Mucosa of descending colon (tissue), 3 donors: ENCODE measurements around the gene POU2AF2. TPM values are rescaled to one million over a fixed set of nuclear protein-coding genes. Genes with fewer than 3 reads are reported as not detected.
"Not testable (repeated sequence)": the region's sequence is repeated elsewhere in the genome, so short reads cannot be mapped to it uniquely, and the experiment has no call there.

Source experiments
- ATAC-seq: fragments of 200-7000 bp; cut with Tn5 transposase; one replicate; pipeline ENCODE4 v1.9.1; 2020; ENCODE audit warnings: mild to moderate bottlenecking, moderate library complexity
- DNase-seq, 3 donors: peaks; one replicate each; pipeline ENCODE4 v3.0.0-alpha.2; 2020
- H3K36me3 ChIP-seq: fragments of 200-600 bp; one replicate; pipeline ENCODE4 v1.8.0; 2021; ENCODE audit warnings: low read depth, mild to moderate bottlenecking
- H3K4me1 ChIP-seq: fragments of 200-600 bp; one replicate; pipeline ENCODE4 v1.8.0; 2021; ENCODE audit warnings: low read depth, mild to moderate bottlenecking
- H3K4me3 ChIP-seq: fragments of 200-600 bp; one replicate; pipeline ENCODE4 v1.8.0; 2021; ENCODE audit warnings: mild to moderate bottlenecking
- H3K9me3 ChIP-seq: fragments of 200-600 bp; one replicate; pipeline ENCODE4 v1.8.0; 2021; ENCODE audit warnings: mild to moderate bottlenecking
- intact Hi-C, 2 donors: fragments of 100-400 bp; cut with DNase I in 1 of 2; cut with micrococcal nuclease in 1 of 2; formaldehyde crosslinking; loops; one replicate each; pipeline versions ENCODE4 v1.11.0 to v1.11.1; 2022; cut with DNase I, micrococcal nuclease
- total RNA-seq, 3 donors: library from RNA; stranded (reverse); fragmentation: NEBNext Ultra II Directional in 2 of 3; extraction: Animal tissue kit (Norgen Biotek cat#: 25700) in 2 of 3; gene quantifications; one replicate each; pipeline versions ENCODE4 v1.2.1 to v1.2.4, GENCODE V29; 2021 to 2023
- TF ChIP-seq, protein P1 (sequence below): fragments of 200-600 bp; IDR thresholded peaks from one replicate; pipeline ENCODE4 v1.8.0; 2022; ENCODE audit warnings: antibody characterized with exemption, mild to moderate bottlenecking
- donor health status: DM: no; HTN: no; CAD: no; lungs with moderate emphysema.
- donor health status: DM: no; HTN: no; CAD: no.
- donor health status: DM: no; HTN: yes; CAD: no.

POU2AF2 gene
- total RNA-seq, 3 donors from 2014 or later = 1.0 to 2.1 (median 2.1) TPM

DNA sequence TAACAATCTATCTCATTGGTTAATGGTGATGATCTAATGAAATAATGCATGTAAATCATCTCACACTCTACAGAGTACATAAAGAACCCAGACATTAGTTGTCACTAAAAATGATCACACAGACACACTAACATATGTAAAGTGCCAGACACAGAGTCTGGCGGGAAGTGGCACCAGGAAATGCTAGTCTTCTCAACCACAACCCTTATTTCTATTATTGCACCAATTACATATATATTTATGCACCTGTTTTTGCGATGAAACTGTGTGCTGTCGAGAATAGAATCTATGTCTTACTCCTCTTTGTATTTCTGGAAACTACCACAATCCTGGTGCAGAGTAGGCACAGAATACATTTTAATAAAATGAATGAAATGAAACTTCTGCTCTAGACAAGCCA is 26.9 kb downstream of the POU2AF2 start:
- no peaks in the 10 kb centered on the region for H3K36me3 ChIP-seq
- TF ChIP-seq, protein P1, sequence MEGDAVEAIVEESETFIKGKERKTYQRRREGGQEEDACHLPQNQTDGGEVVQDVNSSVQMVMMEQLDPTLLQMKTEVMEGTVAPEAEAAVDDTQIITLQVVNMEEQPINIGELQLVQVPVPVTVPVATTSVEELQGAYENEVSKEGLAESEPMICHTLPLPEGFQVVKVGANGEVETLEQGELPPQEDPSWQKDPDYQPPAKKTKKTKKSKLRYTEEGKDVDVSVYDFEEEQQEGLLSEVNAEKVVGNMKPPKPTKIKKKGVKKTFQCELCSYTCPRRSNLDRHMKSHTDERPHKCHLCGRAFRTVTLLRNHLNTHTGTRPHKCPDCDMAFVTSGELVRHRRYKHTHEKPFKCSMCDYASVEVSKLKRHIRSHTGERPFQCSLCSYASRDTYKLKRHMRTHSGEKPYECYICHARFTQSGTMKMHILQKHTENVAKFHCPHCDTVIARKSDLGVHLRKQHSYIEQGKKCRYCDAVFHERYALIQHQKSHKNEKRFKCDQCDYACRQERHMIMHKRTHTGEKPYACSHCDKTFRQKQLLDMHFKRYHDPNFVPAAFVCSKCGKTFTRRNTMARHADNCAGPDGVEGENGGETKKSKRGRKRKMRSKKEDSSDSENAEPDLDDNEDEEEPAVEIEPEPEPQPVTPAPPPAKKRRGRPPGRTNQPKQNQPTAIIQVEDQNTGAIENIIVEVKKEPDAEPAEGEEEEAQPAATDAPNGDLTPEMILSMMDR = no peak
- no peaks in the 10 kb centered on the region for H3K4me1 ChIP-seq
- H3K4me3 ChIP-seq = no peak overlapping the region
- no peak for DNase-seq
- ATAC-seq = no peak
- intact Hi-C loops = no loop called here
- H3K9me3 ChIP-seq = no peaks in the 10 kb centered on the region

DNA sequence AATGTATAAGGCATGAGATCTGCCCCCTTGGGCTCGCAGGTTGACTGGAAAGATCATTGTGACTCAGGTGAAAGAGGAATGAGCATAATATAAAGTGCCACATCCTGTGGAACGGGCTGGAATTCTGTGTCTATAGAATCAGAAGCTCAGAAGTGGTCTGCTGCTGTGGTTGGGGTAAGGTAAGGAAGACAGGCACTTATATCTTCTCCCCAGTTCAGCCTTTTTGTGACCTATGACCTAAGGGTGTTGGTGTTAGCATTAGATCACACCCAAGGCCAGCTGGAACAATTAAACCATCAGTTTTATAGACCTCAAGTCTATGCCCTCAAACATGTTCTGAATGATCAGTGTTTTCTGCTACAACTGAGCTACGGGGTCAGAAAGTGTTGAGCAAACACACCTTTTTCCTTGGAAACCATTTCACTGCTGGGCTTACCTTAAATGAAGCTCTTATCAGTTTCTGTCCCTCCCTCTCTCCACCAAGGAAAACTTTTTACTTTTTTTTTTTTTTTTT is 37.1 kb downstream of the POU2AF2 start:
- no peaks in the 10 kb centered on the region for H3K36me3 ChIP-seq
- ATAC-seq (peak; percentile 59), DNase-seq (peak in 1 of 3 donors; percentile 48)
- intact Hi-C loops = loop anchor here (5.0 kb wide), 3 partner anchors 140 to 165 kb away; no protein-coding TSS in a partner anchor
- H3K9me3 ChIP-seq = no peaks in the 10 kb centered on the region
- TF ChIP-seq, protein P1 = no peak
- H3K4me1 ChIP-seq = peaks cover 14% of the 10 kb centered on the region
- H3K4me3 ChIP-seq = no peak overlapping the region

DNA sequence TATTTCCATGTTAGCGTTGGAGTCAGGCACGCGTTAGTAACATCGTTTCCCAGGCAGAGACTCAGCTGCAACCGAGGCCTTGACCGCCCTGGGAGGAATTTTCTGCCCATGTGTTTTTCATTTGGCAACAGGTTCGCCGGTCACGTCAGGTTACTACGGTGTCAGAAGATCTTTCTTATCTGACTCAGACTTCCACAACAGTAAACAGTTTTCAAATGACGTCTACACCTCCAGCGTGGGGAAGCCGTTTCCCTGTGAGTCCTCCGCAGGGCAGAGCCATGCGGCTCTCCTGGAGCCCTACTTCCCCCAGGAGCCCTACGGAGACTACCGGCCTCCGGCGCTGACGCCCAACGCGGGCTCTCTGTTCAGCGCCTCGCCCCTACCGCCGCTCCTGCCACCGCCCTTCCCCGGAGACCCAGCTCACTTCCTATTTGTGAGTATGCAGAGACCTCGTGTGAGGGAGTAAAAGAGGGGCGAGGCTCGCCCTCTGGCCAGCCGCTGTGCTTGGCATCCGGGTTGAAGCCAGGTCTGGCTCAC is 38.5 kb downstream of the POU2AF2 start:
- intact Hi-C loops = loop anchor here (5.0 kb wide), 3 partner anchors 138 to 163 kb away; no protein-coding TSS in a partner anchor
- Histone ChIP-seq H3K9me3 (no peaks in the 10 kb centered on the region), H3K36me3 (no peaks in the 10 kb centered on the region), H3K4me1 (peaks cover 14% of the 10 kb centered on the region), H3K4me3 (no peak overlapping the region)
- DNase-seq (peak; percentile 78 to 89 (median 80)), ATAC-seq (peak; percentile 77)
- TF ChIP-seq, protein P1 = no peak

DNA sequence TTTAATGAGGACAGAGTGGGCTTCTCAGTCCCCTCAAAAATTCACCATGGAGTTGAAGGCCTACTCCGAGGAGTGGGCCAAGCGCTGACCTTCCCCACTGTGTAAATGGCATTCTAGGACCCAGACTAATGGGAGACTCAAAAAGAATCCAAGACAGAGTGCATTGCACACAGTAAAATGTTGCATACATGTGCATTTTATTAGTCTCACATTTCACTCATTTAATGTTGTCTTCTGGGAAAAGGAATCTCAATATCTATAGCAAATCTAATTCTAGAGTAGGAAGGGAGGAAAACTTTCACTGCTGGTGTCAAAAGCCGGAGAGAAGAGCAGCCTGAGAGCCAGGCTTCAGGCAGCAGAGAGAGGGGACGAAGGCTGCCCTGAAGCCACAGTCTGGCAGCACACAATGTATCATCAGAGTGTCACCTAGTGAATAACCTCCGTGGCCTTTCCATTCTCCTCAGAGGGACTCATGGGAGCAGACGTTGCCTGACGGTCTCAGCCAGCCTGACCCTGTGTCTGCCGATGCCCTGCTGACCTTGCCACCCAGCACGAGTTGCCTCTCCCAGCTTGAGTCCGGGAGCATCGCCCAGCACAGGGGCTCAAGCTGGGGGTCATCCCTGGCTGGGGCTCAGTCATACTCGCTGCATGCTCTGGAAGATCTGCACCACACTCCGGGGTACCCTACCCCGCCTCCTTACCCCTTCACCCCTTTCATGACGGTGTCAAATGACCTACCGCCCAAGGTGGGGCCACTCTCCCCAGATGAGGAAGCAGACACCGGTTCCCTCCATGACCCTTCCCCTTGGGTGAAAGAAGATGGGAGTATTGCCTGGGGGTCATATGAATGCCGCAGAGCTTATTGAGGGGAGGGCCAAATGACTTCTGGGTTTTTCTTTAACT is 39.9 kb downstream of the POU2AF2 start:
- Histone ChIP-seq H3K4me1 (peaks cover 10% of the 10 kb centered on the region), H3K36me3 (no peaks in the 10 kb centered on the region), H3K9me3 (no peaks in the 10 kb centered on the region), H3K4me3 (no peak overlapping the region)
- ATAC-seq (peak; percentile 11), DNase-seq (peak in 2 of 3 donors; percentile 40 to 57)
- intact Hi-C loops = no loop called here
- TF ChIP-seq, protein P1 = no peak

DNA sequence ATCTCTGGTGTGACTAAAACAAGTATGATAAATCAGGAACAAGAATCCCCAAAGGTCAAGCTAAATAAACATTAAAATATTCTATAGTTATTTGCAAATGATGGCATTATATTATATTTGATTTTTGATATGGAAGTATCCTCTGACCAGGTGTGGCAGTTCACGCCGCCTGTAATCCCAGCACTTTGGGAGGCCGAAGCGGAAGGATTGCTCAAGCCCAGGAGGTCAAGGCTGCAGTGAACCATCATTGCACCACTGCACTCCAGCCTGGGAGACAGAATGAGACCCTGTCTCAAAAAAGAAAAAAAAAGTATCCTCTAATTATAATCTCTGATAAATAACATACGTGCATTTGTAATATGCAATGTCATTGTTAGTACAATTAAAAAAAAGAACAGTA is 46.2 kb downstream of the POU2AF2 start:
- ATAC-seq = no peak
- no peaks in the 10 kb centered on the region for H3K9me3 ChIP-seq
- peaks cover 2% of the 10 kb centered on the region for H3K4me1 ChIP-seq
- H3K4me3 ChIP-seq = no peak overlapping the region
- DNase-seq = no peak
- no peaks in the 10 kb centered on the region for H3K36me3 ChIP-seq
- TF ChIP-seq, protein P1 = no peak
- intact Hi-C loops = no loop called here

DNA sequence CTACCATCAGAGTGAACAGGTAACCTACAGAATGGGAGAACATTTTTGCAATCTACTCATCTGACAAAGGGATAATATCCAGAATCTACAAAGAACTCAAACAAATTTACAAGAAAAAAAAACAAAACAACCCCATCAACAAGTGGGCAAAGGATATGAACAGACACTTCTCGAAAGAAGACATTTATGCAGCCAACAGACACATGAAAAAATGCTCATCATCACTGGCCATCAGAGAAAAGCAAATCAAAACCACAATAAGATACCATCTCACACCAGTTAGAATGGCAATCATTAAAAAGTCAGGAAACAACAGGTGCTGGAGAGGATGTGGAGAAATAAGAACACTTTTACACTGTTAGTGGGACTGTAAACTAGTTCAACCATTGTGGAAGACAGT is 46.9 kb downstream of the POU2AF2 start:
- H3K4me1 ChIP-seq, ATAC-seq, intact Hi-C loops, H3K9me3 ChIP-seq, DNase-seq, H3K4me3 ChIP-seq, H3K36me3 ChIP-seq: not testable (repeated sequence)
